ENCODE data around the gene PARD3B. TPM values are rescaled to one million over a fixed set of nuclear protein-coding genes. Genes with fewer than 3 reads are reported as not detected.
"Not testable (repeated sequence)": the region's sequence is repeated elsewhere in the genome, so short reads cannot be mapped to it uniquely, and the experiment has no call there.

Gene PARD3B
- total and polyA plus RNA-seq, 2 donors (not counting 1 experiment from before 2014, with no cell fraction given): 7.4 to 20.6 TPM

- no peak overlapping the region for H3K4me3 ChIP-seq (replicated peaks in 1 of 4; ENCODE audit: control extremely low read depth in 1 of 4, insufficient read depth in 1 of 4, low read depth in 3 of 4, low read length in 4 of 4)
- no peaks in the 10 kb centered on the region for H3K79me2 ChIP-seq (ENCODE audit: control insufficient read depth, insufficient read depth, low read length)
- H4K20me1 ChIP-seq (ENCODE audit: control insufficient read depth, extremely low read depth, insufficient read depth, low read length): no peaks in the 10 kb centered on the region
- no peak overlapping the region for H3K9ac ChIP-seq (ENCODE audit: insufficient read depth, low read length)
- no peaks in the 10 kb centered on the region for H3K9me3 ChIP-seq (ENCODE audit: control insufficient read depth, insufficient read depth, low read depth, low read length)
- H3K27me3 ChIP-seq (ENCODE audit: control insufficient read depth, insufficient read depth, low read length): no peaks in the 10 kb centered on the region
- no peaks in the 10 kb centered on the region for H3K4me1 ChIP-seq (ENCODE audit: control insufficient read depth, extremely low read depth, insufficient read depth, low read length)
- no peak overlapping the region for H3K27ac ChIP-seq (ENCODE audit: insufficient read depth, low read length)
- H3K4me2 ChIP-seq (ENCODE audit: extremely low read depth, insufficient read depth, low read length): no peak overlapping the region
- no peaks in the 10 kb centered on the region for H3K36me3 ChIP-seq (ENCODE audit: control insufficient read depth, insufficient read depth, low read length)
- no peak overlapping the region for H2AFZ ChIP-seq (ENCODE audit: low read length)
- no peak for DNase-seq (ENCODE audit: low read depth in 2 of 2)
- TF ChIP-seq EZH2 (IDR thresholded peaks at IDR 0.05; ENCODE audit: low read length, missing control alignments): no peak
- no peak for TF ChIP-seq CTCF (conservative IDR thresholded peaks at IDR 0.05 in 1 of 2, IDR thresholded peaks at IDR 0.05 in 1 of 2; ENCODE audit: low read depth in 1 of 2, low read length in 2 of 2)
Observed at GRCh38 chr2:205483095-205483494, 937.8 kb downstream of the PARD3B start.

DNA sequence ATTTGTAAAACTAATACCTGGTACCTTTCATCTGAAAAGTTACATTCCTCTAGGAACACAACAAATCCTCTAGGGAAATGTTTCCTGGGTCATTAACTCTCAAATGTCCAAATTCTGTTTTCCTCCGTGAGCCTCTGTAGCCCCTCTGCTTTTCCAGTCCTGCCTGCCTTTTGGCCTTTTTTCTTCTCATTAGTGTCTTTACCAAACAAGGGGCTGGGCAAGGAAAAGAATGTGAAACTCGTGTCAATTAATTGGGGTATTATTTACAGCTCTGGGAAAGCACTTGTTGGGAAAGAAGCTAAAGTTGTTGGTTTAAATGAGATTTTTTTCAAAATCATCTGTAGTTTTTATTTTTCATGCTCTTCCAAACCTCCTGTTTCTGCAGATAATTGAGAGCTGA, 938.9 kb downstream of the PARD3B start:
- Histone ChIP-seq H3K4me3 (replicated peaks in 1 of 4; ENCODE audit: control extremely low read depth in 1 of 4, insufficient read depth in 1 of 4, low read depth in 3 of 4, low read length in 4 of 4) (no peak overlapping the region), H2AFZ (ENCODE audit: low read length) (no peak overlapping the region), H3K27ac (ENCODE audit: insufficient read depth, low read length) (no peak overlapping the region), H3K9ac (ENCODE audit: insufficient read depth, low read length) (no peak overlapping the region), H4K20me1 (ENCODE audit: control insufficient read depth, extremely low read depth, insufficient read depth, low read length) (no peaks in the 10 kb centered on the region), H3K79me2 (ENCODE audit: control insufficient read depth, insufficient read depth, low read length) (no peaks in the 10 kb centered on the region), H3K9me3 (ENCODE audit: control insufficient read depth, insufficient read depth, low read depth, low read length) (no peaks in the 10 kb centered on the region), H3K4me2 (ENCODE audit: extremely low read depth, insufficient read depth, low read length) (no peak overlapping the region), H3K27me3 (ENCODE audit: control insufficient read depth, insufficient read depth, low read length) (no peaks in the 10 kb centered on the region), H3K36me3 (ENCODE audit: control insufficient read depth, insufficient read depth, low read length) (no peaks in the 10 kb centered on the region), H3K4me1 (ENCODE audit: control insufficient read depth, extremely low read depth, insufficient read depth, low read length) (no peaks in the 10 kb centered on the region)
- no peak for DNase-seq (ENCODE audit: low read depth in 2 of 2)
- TF ChIP-seq EZH2 (IDR thresholded peaks at IDR 0.05; ENCODE audit: low read length, missing control alignments) (no peak), CTCF (conservative IDR thresholded peaks at IDR 0.05 in 1 of 2, IDR thresholded peaks at IDR 0.05 in 1 of 2; ENCODE audit: low read depth in 1 of 2, low read length in 2 of 2) (no peak)

DNA sequence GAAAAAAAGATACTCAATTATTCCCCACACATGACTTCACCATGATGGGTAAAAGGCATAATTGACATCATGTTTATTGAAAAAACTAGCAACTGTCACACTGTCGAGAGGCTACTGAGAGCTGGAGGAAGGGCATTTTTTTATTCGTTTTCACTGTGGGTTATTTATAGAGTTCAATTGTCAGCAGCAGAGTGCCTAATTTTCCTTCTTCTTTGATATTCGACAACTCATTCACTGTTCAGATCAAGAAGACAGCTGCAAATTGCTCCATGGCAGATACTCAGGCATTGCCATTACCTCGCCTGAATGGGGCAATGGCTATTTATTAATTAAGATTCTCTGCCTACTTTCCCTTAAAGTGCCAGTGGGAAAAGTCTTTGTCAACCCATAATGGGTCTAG, 939.5 kb downstream of the PARD3B start:
- H4K20me1 ChIP-seq (ENCODE audit: control insufficient read depth, extremely low read depth, insufficient read depth, low read length): no peaks in the 10 kb centered on the region
- no peaks in the 10 kb centered on the region for H3K27me3 ChIP-seq (ENCODE audit: control insufficient read depth, insufficient read depth, low read length)
- no peak overlapping the region for H3K4me2 ChIP-seq (ENCODE audit: extremely low read depth, insufficient read depth, low read length)
- TF ChIP-seq EZH2 (IDR thresholded peaks at IDR 0.05; ENCODE audit: low read length, missing control alignments): no peak
- TF ChIP-seq CTCF (conservative IDR thresholded peaks at IDR 0.05 in 1 of 2, IDR thresholded peaks at IDR 0.05 in 1 of 2; ENCODE audit: low read depth in 1 of 2, low read length in 2 of 2): no peak
- H3K9me3 ChIP-seq (ENCODE audit: control insufficient read depth, insufficient read depth, low read depth, low read length): no peaks in the 10 kb centered on the region
- no peaks in the 10 kb centered on the region for H3K4me1 ChIP-seq (ENCODE audit: control insufficient read depth, extremely low read depth, insufficient read depth, low read length)
- no peaks in the 10 kb centered on the region for H3K36me3 ChIP-seq (ENCODE audit: control insufficient read depth, insufficient read depth, low read length)
- no peak overlapping the region for H3K4me3 ChIP-seq (replicated peaks in 1 of 4; ENCODE audit: control extremely low read depth in 1 of 4, insufficient read depth in 1 of 4, low read depth in 3 of 4, low read length in 4 of 4)
- no peak overlapping the region for H3K9ac ChIP-seq (ENCODE audit: insufficient read depth, low read length)
- no peak for DNase-seq (ENCODE audit: low read depth in 2 of 2)
- H2AFZ ChIP-seq (ENCODE audit: low read length): no peak overlapping the region
- H3K27ac ChIP-seq (ENCODE audit: insufficient read depth, low read length): no peak overlapping the region
- no peaks in the 10 kb centered on the region for H3K79me2 ChIP-seq (ENCODE audit: control insufficient read depth, insufficient read depth, low read length)

DNA sequence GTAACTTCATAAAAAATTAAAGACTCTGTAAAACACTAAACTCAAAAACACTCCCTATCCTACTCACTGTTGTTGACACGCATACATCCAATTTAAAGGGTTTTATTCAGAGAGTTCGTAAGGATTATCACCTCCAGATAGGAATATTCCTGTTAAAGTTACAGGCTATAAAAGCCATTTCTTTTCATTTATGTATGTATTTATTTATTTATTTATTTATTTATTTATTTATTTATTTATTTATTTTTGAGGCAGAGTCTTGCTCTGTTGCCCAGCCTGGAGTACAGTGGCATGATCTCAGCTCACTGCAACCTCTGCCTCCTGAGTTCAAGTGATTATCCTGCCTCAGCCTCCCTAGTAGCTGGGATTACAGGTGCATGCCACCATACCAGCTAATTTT, 948.3 kb downstream of the PARD3B start:
- H3K4me3 ChIP-seq (replicated peaks in 1 of 4; ENCODE audit: control extremely low read depth in 1 of 4, insufficient read depth in 1 of 4, low read depth in 3 of 4, low read length in 4 of 4); H3K27me3 ChIP-seq (ENCODE audit: control insufficient read depth, insufficient read depth, low read length); H3K4me2 ChIP-seq (ENCODE audit: extremely low read depth, insufficient read depth, low read length); H3K27ac ChIP-seq (ENCODE audit: insufficient read depth, low read length); DNase-seq (ENCODE audit: low read depth in 2 of 2); H2AFZ ChIP-seq (ENCODE audit: low read length); H3K9ac ChIP-seq (ENCODE audit: insufficient read depth, low read length); H3K9me3 ChIP-seq (ENCODE audit: control insufficient read depth, insufficient read depth, low read depth, low read length); H4K20me1 ChIP-seq (ENCODE audit: control insufficient read depth, extremely low read depth, insufficient read depth, low read length); H3K4me1 ChIP-seq (ENCODE audit: control insufficient read depth, extremely low read depth, insufficient read depth, low read length); H3K36me3 ChIP-seq (ENCODE audit: control insufficient read depth, insufficient read depth, low read length); H3K79me2 ChIP-seq (ENCODE audit: control insufficient read depth, insufficient read depth, low read length): not testable (repeated sequence)

All from fibroblast of lung (primary cell).